Measurements from ENCODE around the gene SLC5A10.
"Not testable (repeated sequence)": the region's sequence is repeated elsewhere in the genome, so short reads cannot be mapped to it uniquely, and the experiment has no call there.

The SLC5A10 gene

GRCh38 chr17:19022747-19023146 lies 70.8 kb downstream of the SLC5A10 start:
- no peak for TF ChIP-seq GABPA (IDR thresholded peaks at IDR 0.05; ENCODE audit: low read depth)
- TF ChIP-seq SPI1 (IDR thresholded peaks at IDR 0.05; ENCODE audit: borderline replicate concordance, low read depth), result no peak
- TF ChIP-seq, protein P1, sequence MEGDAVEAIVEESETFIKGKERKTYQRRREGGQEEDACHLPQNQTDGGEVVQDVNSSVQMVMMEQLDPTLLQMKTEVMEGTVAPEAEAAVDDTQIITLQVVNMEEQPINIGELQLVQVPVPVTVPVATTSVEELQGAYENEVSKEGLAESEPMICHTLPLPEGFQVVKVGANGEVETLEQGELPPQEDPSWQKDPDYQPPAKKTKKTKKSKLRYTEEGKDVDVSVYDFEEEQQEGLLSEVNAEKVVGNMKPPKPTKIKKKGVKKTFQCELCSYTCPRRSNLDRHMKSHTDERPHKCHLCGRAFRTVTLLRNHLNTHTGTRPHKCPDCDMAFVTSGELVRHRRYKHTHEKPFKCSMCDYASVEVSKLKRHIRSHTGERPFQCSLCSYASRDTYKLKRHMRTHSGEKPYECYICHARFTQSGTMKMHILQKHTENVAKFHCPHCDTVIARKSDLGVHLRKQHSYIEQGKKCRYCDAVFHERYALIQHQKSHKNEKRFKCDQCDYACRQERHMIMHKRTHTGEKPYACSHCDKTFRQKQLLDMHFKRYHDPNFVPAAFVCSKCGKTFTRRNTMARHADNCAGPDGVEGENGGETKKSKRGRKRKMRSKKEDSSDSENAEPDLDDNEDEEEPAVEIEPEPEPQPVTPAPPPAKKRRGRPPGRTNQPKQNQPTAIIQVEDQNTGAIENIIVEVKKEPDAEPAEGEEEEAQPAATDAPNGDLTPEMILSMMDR (IDR thresholded peaks at IDR 0.05; ENCODE audit: insufficient read depth, low read length), result no peak
- no peak for TF ChIP-seq POLR2AphosphoS5 (IDR thresholded peaks at IDR 0.05; ENCODE audit: low read depth)
- TF ChIP-seq, protein P2, sequence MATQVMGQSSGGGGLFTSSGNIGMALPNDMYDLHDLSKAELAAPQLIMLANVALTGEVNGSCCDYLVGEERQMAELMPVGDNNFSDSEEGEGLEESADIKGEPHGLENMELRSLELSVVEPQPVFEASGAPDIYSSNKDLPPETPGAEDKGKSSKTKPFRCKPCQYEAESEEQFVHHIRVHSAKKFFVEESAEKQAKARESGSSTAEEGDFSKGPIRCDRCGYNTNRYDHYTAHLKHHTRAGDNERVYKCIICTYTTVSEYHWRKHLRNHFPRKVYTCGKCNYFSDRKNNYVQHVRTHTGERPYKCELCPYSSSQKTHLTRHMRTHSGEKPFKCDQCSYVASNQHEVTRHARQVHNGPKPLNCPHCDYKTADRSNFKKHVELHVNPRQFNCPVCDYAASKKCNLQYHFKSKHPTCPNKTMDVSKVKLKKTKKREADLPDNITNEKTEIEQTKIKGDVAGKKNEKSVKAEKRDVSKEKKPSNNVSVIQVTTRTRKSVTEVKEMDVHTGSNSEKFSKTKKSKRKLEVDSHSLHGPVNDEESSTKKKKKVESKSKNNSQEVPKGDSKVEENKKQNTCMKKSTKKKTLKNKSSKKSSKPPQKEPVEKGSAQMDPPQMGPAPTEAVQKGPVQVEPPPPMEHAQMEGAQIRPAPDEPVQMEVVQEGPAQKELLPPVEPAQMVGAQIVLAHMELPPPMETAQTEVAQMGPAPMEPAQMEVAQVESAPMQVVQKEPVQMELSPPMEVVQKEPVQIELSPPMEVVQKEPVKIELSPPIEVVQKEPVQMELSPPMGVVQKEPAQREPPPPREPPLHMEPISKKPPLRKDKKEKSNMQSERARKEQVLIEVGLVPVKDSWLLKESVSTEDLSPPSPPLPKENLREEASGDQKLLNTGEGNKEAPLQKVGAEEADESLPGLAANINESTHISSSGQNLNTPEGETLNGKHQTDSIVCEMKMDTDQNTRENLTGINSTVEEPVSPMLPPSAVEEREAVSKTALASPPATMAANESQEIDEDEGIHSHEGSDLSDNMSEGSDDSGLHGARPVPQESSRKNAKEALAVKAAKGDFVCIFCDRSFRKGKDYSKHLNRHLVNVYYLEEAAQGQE (IDR thresholded peaks at IDR 0.05; ENCODE audit: insufficient replicate concordance, low read depth), result no peak
- Histone ChIP-seq H3K27ac (replicated peaks) (no peak overlapping the region), H3K4me3 (replicated peaks; ENCODE audit: insufficient read depth, low read length) (no peak overlapping the region), H3K27me3 (ENCODE audit: insufficient read depth, poor library complexity, severe bottlenecking) (no peaks in the 10 kb centered on the region)
- no peak for DNase-seq (ENCODE audit: low read depth in 1 of 2, low spot score in 1 of 2)

DNA sequence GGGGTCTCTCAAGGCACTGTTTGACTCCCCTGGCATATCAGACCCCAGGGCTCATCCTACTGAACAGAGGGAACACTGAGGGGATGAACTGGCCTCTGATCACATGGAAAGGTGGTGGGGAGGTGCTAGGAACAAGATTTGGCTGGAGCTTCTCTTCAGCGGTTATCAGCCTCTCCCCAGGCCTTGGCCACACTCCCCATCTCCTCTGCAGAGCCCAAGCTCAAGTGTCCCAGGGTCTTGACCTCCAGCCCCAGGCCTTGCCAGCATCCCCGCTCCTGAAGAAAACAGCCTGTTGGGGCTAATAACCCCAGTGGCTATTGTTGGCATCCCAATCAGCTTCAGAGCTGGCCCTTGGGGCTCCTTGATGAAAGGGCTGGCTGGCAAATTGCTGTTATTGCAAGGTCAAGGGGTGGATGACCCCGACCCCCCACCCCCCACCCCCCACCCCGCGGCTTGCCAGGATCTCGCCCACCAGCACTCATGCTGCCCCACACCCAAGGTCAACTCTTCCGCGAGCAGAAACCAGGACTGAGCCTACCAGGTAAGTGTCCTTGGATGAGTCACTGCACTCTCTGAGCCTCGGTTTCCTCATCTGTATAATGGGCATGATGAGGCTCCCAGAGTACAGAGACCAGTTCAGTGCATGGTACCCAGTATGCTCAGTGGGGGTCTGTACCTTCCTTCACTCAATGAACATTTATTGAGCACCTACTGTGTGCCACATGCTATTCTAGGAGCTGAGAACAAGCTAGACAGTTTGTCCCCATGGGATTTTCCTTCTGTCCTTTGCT lies 71.4 kb downstream of the SLC5A10 start:
- TF ChIP-seq, protein P2 (IDR thresholded peaks at IDR 0.05; ENCODE audit: insufficient replicate concordance, low read depth), result no peak
- TF ChIP-seq GABPA (IDR thresholded peaks at IDR 0.05; ENCODE audit: low read depth) (no peak), SPI1 (IDR thresholded peaks at IDR 0.05; ENCODE audit: borderline replicate concordance, low read depth) (no peak)
- Histone ChIP-seq H3K27ac (replicated peaks) (no peak overlapping the region), H3K27me3 (ENCODE audit: insufficient read depth, poor library complexity, severe bottlenecking) (no peaks in the 10 kb centered on the region), H3K4me3 (replicated peaks; ENCODE audit: insufficient read depth, low read length) (no peak overlapping the region)
- DNase-seq (ENCODE audit: low read depth in 1 of 2, low spot score in 1 of 2), result no peak

DNA sequence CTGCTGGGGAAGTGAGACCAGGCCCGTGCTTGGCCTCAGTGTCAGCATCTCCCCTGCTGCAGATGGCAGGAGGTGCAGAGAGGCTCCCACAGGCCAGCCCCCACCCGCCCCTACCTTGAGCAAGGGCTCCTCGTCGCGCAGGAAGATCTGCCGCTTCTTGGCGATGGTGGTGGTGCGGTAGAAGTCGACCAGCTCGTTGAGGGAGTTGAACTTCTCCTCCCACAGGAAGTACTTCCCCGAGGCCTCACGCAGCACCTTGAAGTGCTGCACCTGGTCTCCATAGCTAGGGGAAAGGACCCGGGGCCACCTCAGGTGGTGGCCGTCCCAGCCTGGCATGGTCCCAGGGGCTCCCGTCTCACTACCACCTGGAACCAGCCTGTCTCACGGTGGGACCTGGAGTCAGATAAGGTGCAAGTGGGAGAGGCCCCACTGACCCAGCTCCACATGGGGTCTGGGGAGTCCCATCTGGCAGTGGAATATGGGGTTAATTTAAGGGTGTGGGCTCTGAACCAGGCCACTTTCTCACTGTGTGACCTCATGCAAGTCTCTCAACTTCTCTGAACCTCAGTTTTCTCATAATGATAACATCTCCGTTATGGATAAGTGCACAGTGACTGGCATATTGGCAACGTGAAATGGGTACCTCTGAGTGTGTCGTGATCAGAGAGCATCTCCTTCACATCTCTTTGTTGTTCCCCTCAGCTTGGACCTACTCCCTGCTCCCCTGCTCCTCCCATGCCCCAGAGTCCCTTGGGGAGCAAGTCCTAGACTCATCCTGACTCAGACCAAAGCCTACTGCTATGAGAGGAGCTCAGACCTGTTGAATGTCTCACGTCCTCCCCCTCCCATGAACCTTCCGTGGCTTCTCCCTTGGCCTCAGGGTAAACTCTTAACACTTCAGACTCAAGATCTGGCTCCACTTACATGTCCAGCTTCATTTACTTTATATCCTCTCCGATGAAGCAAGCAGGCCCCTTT lies 72.4 kb downstream of the SLC5A10 start:
- Histone ChIP-seq H3K27ac (replicated peaks) (no peak overlapping the region), H3K4me3 (replicated peaks; ENCODE audit: insufficient read depth, low read length) (no peak overlapping the region), H3K27me3 (ENCODE audit: insufficient read depth, poor library complexity, severe bottlenecking) (no peaks in the 10 kb centered on the region)
- TF ChIP-seq, protein P1 (IDR thresholded peaks at IDR 0.05; ENCODE audit: insufficient read depth, low read length), result no peak
- TF ChIP-seq GABPA (IDR thresholded peaks at IDR 0.05; ENCODE audit: low read depth) (no peak), SPI1 (IDR thresholded peaks at IDR 0.05; ENCODE audit: borderline replicate concordance, low read depth) (no peak), POLR2AphosphoS5 (IDR thresholded peaks at IDR 0.05; ENCODE audit: low read depth) (no peak)
- TF ChIP-seq, protein P2 (IDR thresholded peaks at IDR 0.05; ENCODE audit: insufficient replicate concordance, low read depth), result no peak
- DNase-seq (ENCODE audit: low read depth in 1 of 2, low spot score in 1 of 2), result no peak

DNA sequence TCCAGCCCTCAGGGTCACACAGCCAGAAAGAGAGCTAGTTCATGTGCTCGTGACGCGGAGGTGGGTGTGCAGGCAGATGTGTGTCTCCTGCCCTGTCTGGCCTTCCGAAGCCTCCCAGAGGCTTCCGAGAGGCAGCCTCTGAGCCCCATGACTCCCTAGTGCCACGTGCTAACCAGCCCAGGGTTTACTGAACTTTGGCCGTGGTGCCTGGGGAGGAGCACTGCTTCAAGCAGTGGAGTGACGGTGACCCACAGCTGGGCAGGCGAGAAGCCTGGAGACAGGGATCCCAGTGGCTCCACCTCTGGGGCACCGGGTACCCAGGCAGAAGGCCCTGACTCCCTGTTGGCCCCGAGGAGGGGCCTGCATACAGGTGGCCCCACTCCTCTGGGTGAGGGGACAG lies 76.7 kb downstream of the SLC5A10 start:
- not testable (repeated sequence) for DNase-seq (ENCODE audit: low read depth in 1 of 2, low spot score in 1 of 2); H3K27me3 ChIP-seq (ENCODE audit: insufficient read depth, poor library complexity, severe bottlenecking); H3K4me3 ChIP-seq (replicated peaks; ENCODE audit: insufficient read depth, low read length); H3K27ac ChIP-seq (replicated peaks)

DNA sequence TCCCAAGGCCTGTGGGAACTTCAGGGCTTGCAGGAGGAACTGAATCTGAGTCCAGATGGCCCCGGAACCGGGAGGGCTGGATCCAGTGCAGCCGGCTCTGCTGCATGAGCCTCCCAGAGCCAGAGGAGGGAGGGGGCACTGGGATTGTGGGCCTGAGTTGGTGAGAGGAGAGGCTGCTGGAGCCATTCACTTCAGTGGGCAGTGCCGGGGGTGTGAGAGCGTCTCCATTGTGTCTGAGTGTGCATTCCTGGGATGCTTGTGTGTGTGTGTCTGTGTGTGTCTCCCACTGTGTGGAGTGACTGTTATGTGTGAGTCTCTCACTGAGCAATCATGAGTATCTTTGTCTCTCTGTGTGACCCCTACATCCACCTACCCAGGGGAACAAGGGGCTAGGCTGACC lies 77.8 kb downstream of the SLC5A10 start:
- H3K27ac ChIP-seq (replicated peaks); H3K4me3 ChIP-seq (replicated peaks; ENCODE audit: insufficient read depth, low read length); H3K27me3 ChIP-seq (ENCODE audit: insufficient read depth, poor library complexity, severe bottlenecking); DNase-seq (ENCODE audit: low read depth in 1 of 2, low spot score in 1 of 2): not testable (repeated sequence)

DNA sequence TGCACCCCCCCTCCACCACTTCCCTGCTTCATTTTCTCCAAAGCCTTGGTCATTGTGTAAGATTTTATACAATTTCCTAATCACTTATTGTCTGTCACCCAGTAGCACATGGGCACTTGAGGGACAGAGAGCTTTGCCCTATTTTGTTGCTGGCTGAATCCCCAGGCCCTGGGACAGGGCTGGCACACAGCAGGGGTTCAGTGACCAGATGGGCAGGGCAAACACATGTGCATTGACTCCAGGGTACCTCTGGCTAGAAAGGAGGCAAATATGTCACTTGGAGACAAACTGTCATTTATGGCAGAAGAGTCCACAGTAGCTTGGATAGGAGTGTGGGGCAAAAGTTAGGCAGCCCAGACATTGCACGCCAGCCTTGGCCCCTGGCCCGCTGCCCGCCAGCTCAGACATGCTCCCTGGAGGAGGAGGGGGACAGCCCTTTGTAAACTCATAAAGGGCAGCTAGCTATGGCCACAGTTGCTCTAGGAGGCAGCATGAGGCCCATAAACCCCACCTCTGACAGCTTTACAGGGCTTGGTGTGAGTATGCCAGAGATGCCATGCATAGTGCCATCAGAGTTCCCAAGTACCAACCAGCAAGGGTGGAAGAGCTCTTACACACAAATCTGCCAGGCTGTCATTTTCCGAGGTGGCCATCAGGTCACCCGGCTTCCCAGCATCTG lies 78.9 kb downstream of the SLC5A10 start:
- not testable (repeated sequence) for H3K4me3 ChIP-seq (replicated peaks; ENCODE audit: insufficient read depth, low read length); DNase-seq (ENCODE audit: low read depth in 1 of 2, low spot score in 1 of 2); H3K27ac ChIP-seq (replicated peaks); H3K27me3 ChIP-seq (ENCODE audit: insufficient read depth, poor library complexity, severe bottlenecking)
